Measurements from ENCODE around the gene TMEM117.
"Not testable (repeated sequence)": the region's sequence is repeated elsewhere in the genome, so short reads cannot be mapped to it uniquely, and the experiment has no call there.

The TMEM117 gene

GRCh38 chr12:44025499-44025898 lies 189.6 kb downstream of the TMEM117 start:
- DNase-seq (ENCODE audit: low read depth), result no peak

- no peak for DNase-seq (ENCODE audit: low read depth)
These were observed 190.2 kb downstream of the TMEM117 start for GRCh38 chr12:44026046-44026445.

DNA sequence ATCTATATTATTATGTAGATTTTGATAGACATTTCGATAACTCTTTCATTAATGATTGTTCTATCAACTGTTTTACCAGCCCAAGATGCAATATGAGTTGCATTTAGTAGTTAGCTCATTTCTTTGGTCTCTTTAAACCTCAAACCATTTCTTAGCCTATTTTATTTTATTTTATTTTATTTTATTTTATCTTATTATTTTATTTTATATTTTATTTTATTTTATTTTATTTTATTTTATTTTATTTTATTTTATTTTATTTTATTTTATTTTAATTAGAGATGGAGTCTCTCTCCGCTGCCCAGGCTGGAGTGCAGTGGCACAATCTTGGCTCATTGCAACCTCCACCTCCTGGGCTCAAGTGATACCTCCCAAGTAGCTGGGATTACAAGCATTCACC lies 191.0 kb downstream of the TMEM117 start:
- DNase-seq (ENCODE audit: low read depth), result not testable (repeated sequence)

- DNase-seq (ENCODE audit: low read depth), result no peak
These were observed 193.3 kb downstream of the TMEM117 start for GRCh38 chr12:44029194-44029593.

DNA sequence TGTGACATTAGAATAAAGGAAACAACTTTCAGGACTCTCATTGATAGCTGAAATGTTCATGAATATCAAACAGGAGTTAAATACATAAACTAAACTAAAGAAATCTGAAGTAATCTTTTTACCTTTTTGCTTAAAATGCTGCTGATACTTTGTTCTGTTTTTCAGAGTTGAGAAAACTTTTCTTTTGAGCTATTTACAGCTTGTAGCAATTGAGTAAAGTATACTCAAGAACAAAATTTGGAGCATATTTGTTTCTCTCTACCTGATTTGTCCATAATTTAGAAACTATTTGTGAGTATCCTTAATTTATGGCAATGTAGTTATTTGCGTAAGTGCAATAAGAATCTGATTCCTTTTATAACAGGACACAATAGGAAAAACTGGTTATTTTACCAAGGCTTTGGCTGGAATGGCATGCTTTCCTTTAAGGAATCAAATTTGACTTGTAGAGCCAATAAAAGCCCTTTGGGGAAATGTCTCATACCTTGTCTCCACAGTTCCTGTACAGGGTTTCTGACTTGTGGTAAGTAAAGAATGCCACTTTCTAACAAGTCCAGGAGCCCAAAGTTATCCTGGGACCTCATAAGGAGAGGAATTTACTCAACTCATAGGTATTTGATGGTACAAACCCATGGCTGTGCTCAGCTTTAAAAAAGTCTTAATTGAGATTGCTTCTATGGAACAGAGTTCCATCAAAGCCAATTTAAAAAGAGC lies 195.7 kb downstream of the TMEM117 start:
- DNase-seq (ENCODE audit: low read depth), result no peak

- no peak for DNase-seq (ENCODE audit: low read depth)
These were observed 199.0 kb downstream of the TMEM117 start for GRCh38 chr12:44034906-44035305.

DNA sequence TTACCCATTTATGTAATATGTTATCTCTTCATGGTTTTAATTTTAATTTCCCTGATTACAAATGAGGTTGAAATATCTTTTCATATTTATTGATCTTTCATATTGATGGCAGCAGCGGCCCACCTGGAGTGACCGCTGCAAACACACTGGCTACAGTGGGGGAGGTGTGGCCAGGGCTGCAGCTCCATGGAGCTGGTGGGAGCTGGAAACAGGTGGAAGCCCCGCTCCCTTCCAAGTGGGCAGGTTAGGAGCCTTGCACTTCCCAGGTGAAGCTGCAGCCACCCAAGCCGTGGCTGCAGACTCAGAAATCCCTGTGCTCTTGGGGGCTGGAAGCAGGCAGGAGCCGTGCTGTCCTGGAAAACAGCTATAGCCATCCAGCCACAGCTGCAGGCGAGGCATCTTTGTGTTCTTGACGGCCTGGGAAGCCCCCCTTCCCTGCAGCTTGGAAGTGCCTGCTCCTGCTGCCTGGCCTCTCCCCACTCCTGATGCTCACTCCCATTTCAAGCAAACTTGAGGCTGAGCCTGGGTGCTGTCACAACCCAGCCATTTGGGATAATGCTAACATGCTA lies 201.1 kb downstream of the TMEM117 start:
- no peak for DNase-seq (ENCODE audit: low read depth)

DNA sequence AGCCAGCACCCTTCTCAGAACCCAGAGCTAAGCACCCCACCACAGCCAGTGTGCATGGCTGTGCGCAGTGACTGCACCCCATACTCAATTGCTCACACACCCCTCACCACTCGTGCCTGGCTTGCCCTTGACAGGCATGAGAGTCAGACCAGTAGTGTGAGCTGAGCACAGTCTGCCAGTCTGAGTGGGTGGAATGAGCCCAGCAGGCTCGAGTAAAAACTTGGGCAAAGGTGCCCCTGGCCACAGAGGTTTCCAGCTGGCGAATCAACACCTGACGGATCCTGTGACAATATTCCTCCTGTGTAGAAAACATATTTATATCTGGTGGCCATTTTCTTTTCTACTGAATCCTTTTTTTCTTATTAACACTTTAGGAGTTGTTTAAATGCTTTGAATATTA lies 202.5 kb downstream of the TMEM117 start:
- DNase-seq (ENCODE audit: low read depth), result no peak

GRCh38 chr12:44044491-44044890 lies 208.6 kb downstream of the TMEM117 start:
- DNase-seq (ENCODE audit: low read depth), result not testable (repeated sequence)

GRCh38 chr12:44046732-44047417 lies 211.0 kb downstream of the TMEM117 start:
- DNase-seq (ENCODE audit: low read depth), result no peak

DNA sequence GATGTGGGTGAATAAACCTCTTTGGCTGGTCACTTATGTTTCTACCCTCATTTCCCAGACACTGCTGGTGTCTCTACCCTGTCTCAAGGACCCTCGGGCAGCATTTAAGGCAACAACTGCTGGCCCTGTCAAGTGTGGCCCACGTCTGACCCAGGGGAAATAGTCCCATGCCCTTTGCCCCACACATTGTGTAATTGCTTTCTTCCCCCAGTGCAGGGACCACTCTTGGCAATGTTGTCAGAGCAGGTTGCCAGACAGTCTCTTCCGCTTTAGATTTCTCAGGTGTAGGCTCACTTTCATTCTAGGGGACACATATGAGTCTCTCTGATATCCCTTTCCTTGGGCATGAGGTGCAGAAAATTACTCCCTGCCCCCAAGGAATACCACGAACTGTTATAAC lies 216.7 kb downstream of the TMEM117 start:
- DNase-seq (ENCODE audit: low read depth), result no peak

- DNase-seq (ENCODE audit: low read depth), result no peak
These were observed 217.8 kb downstream of the TMEM117 start for GRCh38 chr12:44053549-44054127.

GRCh38 chr12:44054281-44054680 lies 218.4 kb downstream of the TMEM117 start:
- no peak for DNase-seq (ENCODE audit: low read depth)

DNA sequence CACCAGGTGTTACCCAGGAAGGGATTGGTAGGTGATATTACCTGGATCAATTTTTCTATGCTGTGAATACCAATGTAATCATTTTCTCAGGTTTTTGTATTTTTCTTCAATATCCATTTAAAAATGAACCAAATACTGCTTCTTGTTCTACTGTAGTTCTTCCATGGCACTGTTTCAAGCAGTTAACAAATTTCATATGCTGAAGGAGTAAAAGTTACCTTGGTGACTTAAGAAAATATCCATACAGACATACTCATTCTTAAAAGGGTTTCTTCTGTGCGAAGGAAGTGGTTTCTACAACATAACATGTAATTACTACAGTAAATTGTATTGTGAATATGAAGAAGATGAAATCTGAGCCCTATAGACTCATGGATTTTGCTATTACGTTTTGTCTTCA lies 222.5 kb downstream of the TMEM117 start:
- no peak for DNase-seq (ENCODE audit: low read depth)

DNA sequence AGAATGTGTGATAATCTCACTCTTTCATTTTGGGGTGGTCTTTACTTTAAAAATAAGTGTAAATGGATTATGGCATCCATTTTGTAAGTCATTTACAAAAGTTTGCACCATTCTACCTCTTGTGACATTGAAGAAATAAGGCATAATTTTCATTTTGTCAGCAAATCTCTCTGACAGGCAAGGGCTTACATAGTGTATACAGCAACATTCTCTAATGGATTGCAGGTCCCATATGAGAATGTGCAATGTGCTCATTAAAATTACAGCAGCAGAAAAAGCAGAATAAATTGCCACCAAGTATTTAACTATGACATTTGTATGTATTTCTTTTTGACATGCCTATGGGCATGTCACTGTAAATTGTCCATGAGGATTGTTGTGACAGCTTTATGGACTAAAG lies 223.6 kb downstream of the TMEM117 start:
- DNase-seq (ENCODE audit: low read depth), result no peak

DNA sequence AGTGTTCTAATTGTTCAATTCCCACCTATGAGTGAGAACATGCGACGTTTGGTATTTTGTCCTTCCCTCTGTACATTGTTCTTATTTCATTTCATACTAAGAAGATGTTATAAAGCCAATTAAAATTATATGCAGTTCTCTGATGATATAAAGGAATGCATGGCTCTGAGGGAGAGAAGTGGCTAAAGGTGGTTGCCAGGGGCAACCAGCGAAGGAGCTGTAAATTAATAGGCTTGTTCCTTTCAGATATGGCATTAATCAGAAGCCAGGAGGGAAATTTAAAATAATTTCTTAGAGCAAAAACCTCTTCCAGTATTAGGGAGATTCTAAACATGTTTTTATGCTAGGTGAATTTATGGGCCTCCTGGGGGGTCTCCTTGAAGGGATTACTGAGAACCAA lies 227.8 kb downstream of the TMEM117 start:
- DNase-seq (ENCODE audit: low read depth), result no peak

- DNase-seq (ENCODE audit: low read depth), result no peak
These were observed 241.0 kb downstream of the TMEM117 start for GRCh38 chr12:44076871-44077270.

DNA sequence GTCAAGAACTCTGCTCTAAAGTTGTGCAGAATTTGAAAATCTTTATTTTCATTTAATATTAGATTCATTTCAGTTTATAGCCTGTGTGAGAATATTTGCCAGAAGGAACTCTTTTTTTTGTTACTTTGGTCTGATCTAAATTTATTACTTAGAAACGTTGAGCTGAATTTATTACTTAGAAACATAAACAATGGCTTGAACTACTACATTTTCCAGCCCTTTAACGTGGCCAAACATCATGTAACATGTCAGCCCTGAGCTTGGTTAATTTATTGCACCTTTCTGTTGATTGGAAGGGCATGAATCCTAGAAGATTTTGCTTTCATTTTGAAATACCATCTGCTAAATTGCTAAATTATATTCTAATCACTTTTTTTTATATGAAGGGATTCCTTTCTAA lies 241.4 kb downstream of the TMEM117 start:
- no peak for DNase-seq (ENCODE audit: low read depth)

- DNase-seq (ENCODE audit: low read depth), result no peak
These were observed 242.4 kb downstream of the TMEM117 start for GRCh38 chr12:44078273-44078672.

GRCh38 chr12:44088647-44089046 lies 252.8 kb downstream of the TMEM117 start:
- no peak for DNase-seq (ENCODE audit: low read depth)

GRCh38 chr12:44091948-44092606 lies 256.2 kb downstream of the TMEM117 start:
- no peak for DNase-seq (ENCODE audit: low read depth)

GRCh38 chr12:44098786-44099185 lies 262.9 kb downstream of the TMEM117 start:
- no peak for DNase-seq (ENCODE audit: low read depth)

DNA sequence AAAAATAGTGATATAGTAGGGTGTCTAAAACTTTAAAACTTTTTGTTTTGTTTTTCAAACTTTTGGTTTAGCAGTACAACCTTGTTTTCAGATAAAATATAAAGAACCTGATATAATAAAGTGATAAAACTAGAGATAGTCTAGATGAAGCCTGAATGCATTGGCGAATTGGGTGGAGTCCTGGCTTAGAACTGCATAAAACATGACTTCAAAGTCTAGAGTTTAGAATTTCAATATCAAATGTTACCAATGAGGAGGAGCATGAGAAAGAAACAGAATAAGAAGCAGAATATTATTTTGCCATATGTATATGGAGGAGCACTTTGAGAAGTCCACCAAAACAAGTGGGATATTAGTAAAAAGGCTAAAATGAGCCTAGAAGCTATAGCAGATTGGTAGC lies 263.6 kb downstream of the TMEM117 start:
- no peak for DNase-seq (ENCODE audit: low read depth)

All from stimulated activated CD4-positive, alpha-beta T cell treated with anti-CD3 and anti-CD28 coated beads, Interleukin-2, amount 100 ng/mL, for 4 hours (primary cell).